Endothelial cell (in vitro differentiated cells): ENCODE data around the gene C19orf33. TPM values are rescaled to one million over a fixed set of nuclear protein-coding genes. Genes with fewer than 3 reads are reported as not detected.

Experiments
- DNase-seq: peaks from one replicate; pipeline ENCODE4 v3.0.0; 2021; ENCODE audit warnings: low spot score
- H3K27ac Mint-ChIP-seq: one replicate; pipeline ENCODE4 v1.8.0; 2021; ENCODE audit warnings: mixed read lengths, inconsistent platforms; ENCODE audit not compliant: unreplicated experiment
- H3K27me3 Mint-ChIP-seq: one replicate; pipeline ENCODE4 v1.8.0; 2021; ENCODE audit warnings: mild to moderate bottlenecking, moderate library complexity, mixed read lengths, inconsistent platforms; ENCODE audit not compliant: unreplicated experiment
- H3K36me3 Mint-ChIP-seq: one replicate; pipeline ENCODE4 v1.8.0; 2021; ENCODE audit warnings: mild to moderate bottlenecking, low read depth, mixed read lengths, inconsistent platforms; ENCODE audit not compliant: unreplicated experiment
- H3K4me1 Mint-ChIP-seq: one replicate; pipeline ENCODE4 v1.8.0; 2021; ENCODE audit warnings: mild to moderate bottlenecking, mixed read lengths, inconsistent platforms; ENCODE audit not compliant: unreplicated experiment
- H3K4me3 Mint-ChIP-seq: one replicate; pipeline ENCODE4 v1.8.0; 2021; ENCODE audit warnings: mild to moderate bottlenecking, mixed read lengths, inconsistent platforms; ENCODE audit not compliant: unreplicated experiment
- H3K9me3 Mint-ChIP-seq: one replicate; pipeline ENCODE4 v1.8.0; 2021; ENCODE audit warnings: mixed read lengths, inconsistent platforms; ENCODE audit not compliant: unreplicated experiment
- CTCF ChIP-seq: fragments of 200-600 bp; sonication (generic); IDR thresholded peaks from one replicate; pipeline ENCODE4 v1.5.0; 2021; ENCODE audit warnings: antibody characterized with exemption; ENCODE audit not compliant: unreplicated experiment
- total RNA-seq: library from RNA; stranded (reverse); fragmentation: NEBNext Ultra II Directional; extraction: Animal tissue kit (Norgen Biotek cat#: 25700); gene quantifications from one replicate; pipeline ENCODE4 v1.2.1, GENCODE V29; 2021; ENCODE audit not compliant: unreplicated experiment

Gene C19orf33
- total RNA-seq, 1 donor from 2014 or later, result 2.7 TPM

- Mint-ChIP-seq H3K36me3 (peaks cover 28% of the 10 kb centered on the region), H3K4me1 (peaks cover 11% of the 10 kb centered on the region), H3K4me3 (no peak overlapping the region), H3K27ac (no peak overlapping the region), H3K27me3 (peaks cover under 1% of the 10 kb centered on the region), H3K9me3 (no peaks in the 10 kb centered on the region)
- TF ChIP-seq CTCF, result no peak
- DNase-seq, result no peak
Measured at GRCh38 chr19:38326591-38326990, 22.5 kb downstream of the C19orf33 start.

- Mint-ChIP-seq H3K36me3 (peaks cover 25% of the 10 kb centered on the region), H3K4me1 (no peaks in the 10 kb centered on the region), H3K27ac (peak overlapping the region; percentile 42)
Measured at GRCh38 chr19:38329651-38330050, 25.6 kb downstream of the C19orf33 start.

GRCh38 chr19:38331728-38332127, 27.7 kb downstream of the C19orf33 start:
- Mint-ChIP-seq H3K4me1 (peaks cover 2% of the 10 kb centered on the region), H3K9me3 (no peaks in the 10 kb centered on the region), H3K27ac (no peak overlapping the region), H3K27me3 (no peaks in the 10 kb centered on the region), H3K36me3 (peaks cover 16% of the 10 kb centered on the region), H3K4me3 (no peak overlapping the region)
- no peak for TF ChIP-seq CTCF
- no peak for DNase-seq

More at GRCh38 chr19:38329651-38330050, 25.6 kb downstream of the C19orf33 start:
- Mint-ChIP-seq H3K4me3 (peak overlapping the region; percentile 5), H3K9me3 (no peaks in the 10 kb centered on the region), H3K27me3 (no peaks in the 10 kb centered on the region)
- TF ChIP-seq CTCF, result no peak
- no peak for DNase-seq

GRCh38 chr19:38333245-38333644, 29.2 kb downstream of the C19orf33 start:
- no peak overlapping the region for H3K4me3 Mint-ChIP-seq
- H3K27ac Mint-ChIP-seq, result no peak overlapping the region
- H3K27me3 Mint-ChIP-seq, result no peaks in the 10 kb centered on the region
- TF ChIP-seq CTCF, result no peak
- no peaks in the 10 kb centered on the region for H3K9me3 Mint-ChIP-seq
- H3K4me1 Mint-ChIP-seq, result peaks cover 7% of the 10 kb centered on the region
- DNase-seq, result no peak
- peaks cover 6% of the 10 kb centered on the region for H3K36me3 Mint-ChIP-seq

- Mint-ChIP-seq H3K9me3 (no peaks in the 10 kb centered on the region), H3K27ac (no peak overlapping the region), H3K36me3 (no peaks in the 10 kb centered on the region), H3K4me1 (peaks cover 7% of the 10 kb centered on the region), H3K27me3 (peaks cover 2% of the 10 kb centered on the region), H3K4me3 (peak overlapping the region; percentile 95)
- no peak for TF ChIP-seq CTCF
- peak; percentile 86 for DNase-seq
Measured at GRCh38 chr19:38335949-38336637, 32.0 kb downstream of the C19orf33 start.
